Fibroblast of the conjunctiva (primary cell): ENCODE measurements around the gene KRT82.
A peak's percentile ranks its signal among the peaks of the same experiment; 100 is the strongest.

Experiments
- DNase-seq: peaks from one replicate; pipeline ENCODE4 v3.0.0-alpha.2; 2010; ENCODE audit warnings: low read depth

The KRT82 gene

GRCh38 chr12:52435659-52435999 is 29.5 kb upstream of the KRT82 start:
- no peak for DNase-seq

- no peak for DNase-seq
Measured at GRCh38 chr12:52434760-52435530, 28.8 kb upstream of the KRT82 start.

- DNase-seq: no peak
Measured at GRCh38 chr12:52434081-52434733, 28.1 kb upstream of the KRT82 start, which contains the start of gene KRT75. Gene KRT75, minus strand, starts transcription at chr12:52434371. Its CDS starts 67 bp downstream, at chr12:52434304.

GRCh38 chr12:52433501-52434080 is 27.5 kb upstream of the KRT82 start:
- DNase-seq: no peak

- DNase-seq: no peak
Measured at GRCh38 chr12:52432559-52433207, 26.5 kb upstream of the KRT82 start.

GRCh38 chr12:52428121-52428520 is 22.0 kb upstream of the KRT82 start:
- no peak for DNase-seq

- DNase-seq: no peak
Measured at GRCh38 chr12:52427083-52427482, 20.9 kb upstream of the KRT82 start.

- DNase-seq: no peak
Measured at GRCh38 chr12:52426034-52426433, 19.9 kb upstream of the KRT82 start.

GRCh38 chr12:52425466-52425865 is 19.3 kb upstream of the KRT82 start:
- no peak for DNase-seq

GRCh38 chr12:52423661-52424500 is 17.7 kb upstream of the KRT82 start:
- no peak for DNase-seq

GRCh38 chr12:52423035-52423434 is 16.9 kb upstream of the KRT82 start:
- DNase-seq: no peak

- DNase-seq: no peak
Measured at GRCh38 chr12:52419656-52420055, 13.5 kb upstream of the KRT82 start.

- DNase-seq: no peak
Measured at GRCh38 chr12:52418576-52419110, 12.5 kb upstream of the KRT82 start.

- DNase-seq: no peak
Measured at GRCh38 chr12:52417740-52418139, 11.6 kb upstream of the KRT82 start.

GRCh38 chr12:52416795-52417194 is 10.7 kb upstream of the KRT82 start:
- no peak for DNase-seq

GRCh38 chr12:52415870-52416750 is 10.0 kb upstream of the KRT82 start:
- peak; percentile 47 for DNase-seq

- DNase-seq: no peak
Measured at GRCh38 chr12:52414936-52415335, 8.8 kb upstream of the KRT82 start.

- DNase-seq: no peak
Measured at GRCh38 chr12:52413782-52414345, 7.7 kb upstream of the KRT82 start.

- no peak for DNase-seq
Measured at GRCh38 chr12:52413202-52413601, 7.1 kb upstream of the KRT82 start.

- no peak for DNase-seq
Measured at GRCh38 chr12:52411815-52412214, 5.7 kb upstream of the KRT82 start.
